ENCODE data around the gene IER5.
A peak's percentile ranks its signal among the peaks of the same experiment; 100 is the strongest.

The IER5 gene

GRCh38 chr1:181077576-181078242 lies 10.8 kb upstream of the IER5 start:
- no peak for DNase-seq (ENCODE audit: low spot score)

GRCh38 chr1:181079382-181079781 lies 9.1 kb upstream of the IER5 start:
- no peak for DNase-seq (ENCODE audit: low spot score)

- no peak for DNase-seq (ENCODE audit: low spot score)
These were observed 8.6 kb upstream of the IER5 start for GRCh38 chr1:181079920-181080319.

- no peak for DNase-seq (ENCODE audit: low spot score)
These were observed 7.9 kb upstream of the IER5 start for GRCh38 chr1:181080556-181080955.

GRCh38 chr1:181081395-181081794 lies 7.1 kb upstream of the IER5 start:
- no peak for DNase-seq (ENCODE audit: low spot score)

GRCh38 chr1:181083842-181084605 lies 4.5 kb upstream of the IER5 start:
- DNase-seq (ENCODE audit: low spot score), result no peak

GRCh38 chr1:181084606-181084969 lies 3.9 kb upstream of the IER5 start:
- DNase-seq (ENCODE audit: low spot score), result no peak

- DNase-seq (ENCODE audit: low spot score), result no peak
These were observed 2.4 kb upstream of the IER5 start for GRCh38 chr1:181086091-181086490.

- no peak for DNase-seq (ENCODE audit: low spot score)
These were observed 1.6 kb upstream of the IER5 start for GRCh38 chr1:181086926-181087325.

GRCh38 chr1:181087400-181087901 lies 1.0 kb upstream of the IER5 start:
- no peak for DNase-seq (ENCODE audit: low spot score)

GRCh38 chr1:181089017-181089675 lies 646 bp downstream of the IER5 start:
- no peak for DNase-seq (ENCODE audit: low spot score)

- DNase-seq (ENCODE audit: low spot score), result peak; percentile 56
These were observed 1.4 kb downstream of the IER5 start for GRCh38 chr1:181089676-181090544.

GRCh38 chr1:181090641-181091126 lies 2.2 kb downstream of the IER5 start:
- no peak for DNase-seq (ENCODE audit: low spot score)

- no peak for DNase-seq (ENCODE audit: low spot score)
These were observed 3.0 kb downstream of the IER5 start for GRCh38 chr1:181091309-181092040.

GRCh38 chr1:181092056-181092455 lies 3.6 kb downstream of the IER5 start:
- no peak for DNase-seq (ENCODE audit: low spot score)

- DNase-seq (ENCODE audit: low spot score), result no peak
These were observed 4.5 kb downstream of the IER5 start for GRCh38 chr1:181092883-181093458.

GRCh38 chr1:181094416-181095212 lies 6.1 kb downstream of the IER5 start:
- DNase-seq (ENCODE audit: low spot score), result no peak

GRCh38 chr1:181095260-181095659 lies 6.8 kb downstream of the IER5 start:
- no peak for DNase-seq (ENCODE audit: low spot score)

- DNase-seq (ENCODE audit: low spot score), result no peak
These were observed 7.3 kb downstream of the IER5 start for GRCh38 chr1:181095763-181096184.

- no peak for DNase-seq (ENCODE audit: low spot score)
These were observed 8.7 kb downstream of the IER5 start for GRCh38 chr1:181097242-181097641.

Data from LoVo (cell line).